ENCODE results near the gene ASZ1. TPM values are rescaled to one million over a fixed set of nuclear protein-coding genes. Genes with fewer than 3 reads are reported as not detected.

The ASZ1 gene
- total RNA-seq, 2 donors from 2014 or later = not detected

GRCh38 chr7:117323851-117324711, 103.2 kb downstream of the ASZ1 start:
- ATAC-seq = no peak
- no peak overlapping the region for H3K27ac Mint-ChIP-seq
- DNase-seq (ENCODE audit: low spot score in 2 of 2) = no peak
- peaks cover 7 to 14% of the 10 kb centered on the region in 2 donors for H3K36me3 Mint-ChIP-seq
- H3K9me3 Mint-ChIP-seq = peaks cover 0 to 7% of the 10 kb centered on the region in 2 donors

- Mint-ChIP-seq H3K9me3 (peaks cover 0 to 7% of the 10 kb centered on the region in 2 donors), H3K27ac (no peak overlapping the region), H3K36me3 (peaks cover 7 to 14% of the 10 kb centered on the region in 2 donors)
- DNase-seq (ENCODE audit: low spot score in 2 of 2) = no peak
- no peak for ATAC-seq
Measured at GRCh38 chr7:117323305-117323850, 103.9 kb downstream of the ASZ1 start.

- Mint-ChIP-seq H3K36me3 (peaks cover 7 to 14% of the 10 kb centered on the region in 2 donors), H3K9me3 (peaks cover 0 to 7% of the 10 kb centered on the region in 2 donors), H3K27ac (no peak within 1 kb of the TSS)
- no peak for ATAC-seq
- no peak for DNase-seq (ENCODE audit: low spot score in 2 of 2)
Measured at GRCh38 chr7:117322741-117323304, 104.5 kb downstream of the ASZ1 start, which contains the start of gene WNT2. Gene WNT2, minus strand, starts transcription at chr7:117323058. Its CDS starts 69 bp downstream, at chr7:117322989.

GRCh38 chr7:117320523-117320922, 106.8 kb downstream of the ASZ1 start:
- ATAC-seq (no peak), DNase-seq (ENCODE audit: low spot score in 2 of 2) (no peak)
- Mint-ChIP-seq H3K36me3 (peaks cover 7 to 14% of the 10 kb centered on the region in 2 donors), H3K9me3 (peaks cover 0 to 3% of the 10 kb centered on the region in 2 donors), H3K27ac (no peak overlapping the region)

- ATAC-seq = no peak
- no peak for DNase-seq (ENCODE audit: low spot score in 2 of 2)
- H3K36me3 Mint-ChIP-seq = peaks cover 7 to 14% of the 10 kb centered on the region in 2 donors
- H3K27ac Mint-ChIP-seq = no peak overlapping the region
- peaks cover 0 to 3% of the 10 kb centered on the region in 2 donors for H3K9me3 Mint-ChIP-seq
Measured at GRCh38 chr7:117319181-117319580, 108.1 kb downstream of the ASZ1 start.

GRCh38 chr7:117313582-117313981, 113.7 kb downstream of the ASZ1 start:
- Mint-ChIP-seq H3K27ac (no peak overlapping the region), H3K36me3 (no peaks in the 10 kb centered on the region), H3K9me3 (no peaks in the 10 kb centered on the region)
- no peak for DNase-seq (ENCODE audit: low spot score in 2 of 2)
- no peak for ATAC-seq

Other genes starting within 250 kb of the ASZ1 start
- not detected for gene WNT2, start 104.4 kb downstream of the ASZ1 start, total RNA-seq
- gene CFTR, start 52.5 kb upstream of the ASZ1 start, total RNA-seq = not detected